ENCODE results near the gene ATP5F1B. TPM values are rescaled to one million over a fixed set of nuclear protein-coding genes. Genes with fewer than 3 reads are reported as not detected.

ATP5F1B gene
- total RNA-seq, 2 donors from 2014 or later: 198 to 226 TPM

GRCh38 chr12:56614627-56615026, 31.2 kb downstream of the ATP5F1B start:
- no peak for TF ChIP-seq CTCF (IDR thresholded peaks at IDR 0.05)
- no peak for DNase-seq (ENCODE audit: low spot score)
- no peaks in the 10 kb centered on the region for H3K27me3 ChIP-seq (replicated peaks; ENCODE audit: insufficient read depth)
- no peak for ATAC-seq (ENCODE audit: insufficient number of reproducible peaks, low FRiP score, low read depth)
- no peak overlapping the region for H3K4me3 ChIP-seq
- peaks cover 88% of the 10 kb centered on the region for H3K36me3 ChIP-seq
- no peak overlapping the region for H3K27ac ChIP-seq
- peaks cover 0 to 1% of the 10 kb centered on the region in 2 donors for H3K4me1 ChIP-seq (ENCODE audit: control insufficient read depth in 1 of 2, low read depth in 2 of 2)
- H3K9me3 ChIP-seq: no peaks in the 10 kb centered on the region

- no peaks in the 10 kb centered on the region for H3K27me3 ChIP-seq (replicated peaks; ENCODE audit: insufficient read depth)
- DNase-seq (ENCODE audit: low spot score) (no peak), ATAC-seq (ENCODE audit: insufficient number of reproducible peaks, low FRiP score, low read depth) (no peak)
- H3K9me3 ChIP-seq: no peaks in the 10 kb centered on the region
- no peak overlapping the region for H3K4me3 ChIP-seq
- TF ChIP-seq CTCF (IDR thresholded peaks at IDR 0.05): no peak
- H3K4me1 ChIP-seq (ENCODE audit: control insufficient read depth in 1 of 2, low read depth in 2 of 2): no peaks in the 10 kb centered on the region
- H3K36me3 ChIP-seq: peaks cover 93% of the 10 kb centered on the region
- no peak overlapping the region for H3K27ac ChIP-seq
These were observed 41.4 kb downstream of the ATP5F1B start for GRCh38 chr12:56604355-56604754.

- ATAC-seq (ENCODE audit: insufficient number of reproducible peaks, low FRiP score, low read depth): no peak
- Histone ChIP-seq H3K36me3 (peaks cover 96% of the 10 kb centered on the region), H3K4me1 (ENCODE audit: control insufficient read depth in 1 of 2, low read depth in 2 of 2) (no peaks in the 10 kb centered on the region), H3K27me3 (replicated peaks; ENCODE audit: insufficient read depth) (no peaks in the 10 kb centered on the region), H3K9me3 (no peaks in the 10 kb centered on the region), H3K27ac (no peak overlapping the region), H3K4me3 (no peak overlapping the region)
- TF ChIP-seq CTCF (IDR thresholded peaks at IDR 0.05): no peak
- no peak for DNase-seq (ENCODE audit: low spot score)
These were observed 43.5 kb downstream of the ATP5F1B start for GRCh38 chr12:56602239-56602638.

DNA sequence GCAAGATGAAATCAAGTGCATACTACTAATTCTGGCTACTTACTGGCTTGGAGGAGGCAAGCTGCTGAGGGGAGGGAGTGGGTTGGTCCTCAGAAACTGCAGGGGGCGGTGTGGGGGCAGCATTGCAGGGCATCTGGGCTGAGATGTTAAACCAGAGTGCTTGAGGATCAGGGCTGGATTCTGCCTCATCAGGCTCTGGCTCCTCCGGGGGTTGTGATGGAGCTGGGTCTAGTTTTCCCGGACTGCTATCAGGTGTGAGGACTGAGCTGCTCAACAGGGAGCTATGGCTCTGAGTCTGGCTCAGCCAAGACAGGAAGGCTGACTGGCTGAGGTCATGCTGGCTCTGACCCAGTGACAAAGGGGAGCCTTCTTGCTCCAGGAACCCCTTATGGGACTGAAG, 44.3 kb downstream of the ATP5F1B start:
- Histone ChIP-seq H3K27ac (no peak overlapping the region), H3K9me3 (no peaks in the 10 kb centered on the region), H3K4me1 (ENCODE audit: control insufficient read depth in 1 of 2, low read depth in 2 of 2) (no peaks in the 10 kb centered on the region), H3K36me3 (peaks cover 94% of the 10 kb centered on the region), H3K27me3 (replicated peaks; ENCODE audit: insufficient read depth) (no peaks in the 10 kb centered on the region), H3K4me3 (no peak overlapping the region)
- no peak for TF ChIP-seq CTCF (IDR thresholded peaks at IDR 0.05)
- no peak for DNase-seq (ENCODE audit: low spot score)
- no peak for ATAC-seq (ENCODE audit: insufficient number of reproducible peaks, low FRiP score, low read depth)

DNA sequence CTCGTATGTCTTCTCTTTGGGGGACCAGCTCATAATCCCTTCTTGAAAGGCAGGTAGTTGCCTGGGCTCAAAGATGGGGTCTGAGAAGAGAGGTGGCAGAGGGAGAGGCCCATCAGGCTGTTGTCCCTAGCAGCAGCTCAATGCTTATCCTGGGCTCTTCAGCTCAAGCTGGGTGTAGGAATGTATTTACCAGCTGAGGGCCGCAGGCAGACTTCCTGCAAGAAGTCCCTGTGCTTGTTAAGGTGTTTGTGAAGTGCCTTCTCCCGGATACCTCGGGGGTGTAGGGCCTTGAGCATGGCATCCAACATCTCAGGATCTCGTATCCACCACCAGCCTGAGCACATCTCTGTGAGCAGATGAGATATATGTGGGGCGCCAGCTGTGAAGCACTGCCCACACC, 45.0 kb downstream of the ATP5F1B start:
- H3K4me1 ChIP-seq (ENCODE audit: control insufficient read depth in 1 of 2, low read depth in 2 of 2): no peaks in the 10 kb centered on the region

More for the DNA sequence above, 45.0 kb downstream of the ATP5F1B start:
- Histone ChIP-seq H3K36me3 (peaks cover 86% of the 10 kb centered on the region), H3K9me3 (no peaks in the 10 kb centered on the region), H3K27ac (no peak overlapping the region), H3K4me3 (no peak overlapping the region), H3K27me3 (replicated peaks; ENCODE audit: insufficient read depth) (no peaks in the 10 kb centered on the region)
- no peak for TF ChIP-seq CTCF (IDR thresholded peaks at IDR 0.05)
- DNase-seq (ENCODE audit: low spot score) (no peak), ATAC-seq (ENCODE audit: insufficient number of reproducible peaks, low FRiP score, low read depth) (peak; percentile 10)
